GM23248 (cell line): Measurements from ENCODE around the gene SIRT7.

Experiments
- EZH2 ChIP-seq: fragments of 200-600 bp; sonication (generic); IDR thresholded peaks from 2 replicates; pipeline ENCODE4 v1.6.1; 2018; ENCODE audit warnings: antibody characterized with exemption, mild to moderate bottlenecking; ENCODE audit not compliant: insufficient read depth, poor library complexity, severe bottlenecking
- EZH2phosphoT487 ChIP-seq: fragments of 200-600 bp; sonication (generic); IDR thresholded peaks from 2 replicates; pipeline ENCODE4 v1.6.1; 2018; ENCODE audit warnings: antibody characterized with exemption, moderate library complexity, mild to moderate bottlenecking, low read depth; ENCODE audit not compliant: insufficient read depth

DNA sequence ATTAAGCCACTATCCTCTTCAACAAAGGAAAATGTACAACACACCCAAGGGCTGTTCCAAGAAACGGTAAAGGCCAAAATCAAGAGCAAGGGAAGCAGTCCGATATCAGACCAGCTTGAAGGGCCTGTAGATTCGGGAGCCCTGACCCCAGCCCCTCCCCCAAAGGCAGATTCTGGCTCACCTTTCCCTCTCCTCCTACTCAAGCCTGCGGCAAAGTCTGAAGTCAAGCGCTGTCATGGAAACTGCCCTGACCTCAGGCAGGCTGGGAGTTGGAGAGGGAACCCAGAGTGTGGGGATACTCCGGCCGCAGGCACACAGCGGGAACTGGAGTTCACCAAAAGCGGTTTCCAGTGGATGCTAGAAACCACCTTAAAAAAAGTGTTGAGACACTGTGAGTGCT is 28.4 kb downstream of the SIRT7 start:
- no peak for TF ChIP-seq EZH2
- no peak for TF ChIP-seq EZH2phosphoT487
